GM18519 (cell line): Measurements from ENCODE around the gene TEAD1.

Experiments used
- ATAC-seq: cut with Tn5 transposase; IDR thresholded peaks from one replicate; pipeline ENCODE4 v1.9.1; 2021; ENCODE audit warnings: mild to moderate bottlenecking, moderate library complexity; ENCODE audit not compliant: unreplicated experiment, low FRiP score

TEAD1 gene

GRCh38 chr11:12684816-12685215 is 10.6 kb downstream of the TEAD1 start:
- no peak for ATAC-seq

GRCh38 chr11:12685229-12685628 is 11.0 kb downstream of the TEAD1 start:
- ATAC-seq: no peak

GRCh38 chr11:12686246-12687060 is 12.2 kb downstream of the TEAD1 start:
- ATAC-seq: no peak

GRCh38 chr11:12687216-12687623 is 13.0 kb downstream of the TEAD1 start:
- ATAC-seq: no peak

- no peak for ATAC-seq
Measured at GRCh38 chr11:12687740-12688139, 13.5 kb downstream of the TEAD1 start.

GRCh38 chr11:12689029-12689755 is 15.0 kb downstream of the TEAD1 start:
- no peak for ATAC-seq

- no peak for ATAC-seq
Measured at GRCh38 chr11:12690663-12691062, 16.4 kb downstream of the TEAD1 start.

GRCh38 chr11:12691473-12691872 is 17.3 kb downstream of the TEAD1 start:
- no peak for ATAC-seq

- no peak for ATAC-seq
Measured at GRCh38 chr11:12692229-12693075, 18.2 kb downstream of the TEAD1 start.

GRCh38 chr11:12693094-12693478 is 18.9 kb downstream of the TEAD1 start:
- ATAC-seq: no peak

- no peak for ATAC-seq
Measured at GRCh38 chr11:12693479-12694182, 19.4 kb downstream of the TEAD1 start.

GRCh38 chr11:12694183-12694531 is 19.9 kb downstream of the TEAD1 start:
- no peak for ATAC-seq

- no peak for ATAC-seq
Measured at GRCh38 chr11:12695221-12695794, 21.1 kb downstream of the TEAD1 start.

- no peak for ATAC-seq
Measured at GRCh38 chr11:12695873-12696272, 21.7 kb downstream of the TEAD1 start.

- ATAC-seq: no peak
Measured at GRCh38 chr11:12696911-12697581, 22.8 kb downstream of the TEAD1 start.

- no peak for ATAC-seq
Measured at GRCh38 chr11:12698048-12698447, 23.8 kb downstream of the TEAD1 start.

- ATAC-seq: no peak
Measured at GRCh38 chr11:12701811-12702592, 27.8 kb downstream of the TEAD1 start.

GRCh38 chr11:12702999-12703453 is 28.8 kb downstream of the TEAD1 start:
- no peak for ATAC-seq

- no peak for ATAC-seq
Measured at GRCh38 chr11:12704049-12704448, 29.8 kb downstream of the TEAD1 start.
